NB4 (cell line): ENCODE results near the gene TSEN15.

Experiments used
- POLR2A ChIP-seq: IDR thresholded peaks from 2 replicates; pipeline ENCODE4 v1.6.1; 2011; ENCODE audit warnings: mild to moderate bottlenecking; ENCODE audit not compliant: insufficient read length; ENCODE audit errors: extremely low read depth
- TF ChIP-seq, protein P1 (sequence below): IDR thresholded peaks from one replicate; pipeline ENCODE4 v1.5.1; 2012; ENCODE audit warnings: low read depth, low read length
- TF ChIP-seq, protein P2 (sequence below): IDR thresholded peaks from 2 replicates; pipeline ENCODE4 v1.6.1; 2011; ENCODE audit warnings: low read depth, low read length

GRCh38 chr1:184032306-184032929 lies 19.1 kb upstream of the TSEN15 start:
- TF ChIP-seq, protein P1, sequence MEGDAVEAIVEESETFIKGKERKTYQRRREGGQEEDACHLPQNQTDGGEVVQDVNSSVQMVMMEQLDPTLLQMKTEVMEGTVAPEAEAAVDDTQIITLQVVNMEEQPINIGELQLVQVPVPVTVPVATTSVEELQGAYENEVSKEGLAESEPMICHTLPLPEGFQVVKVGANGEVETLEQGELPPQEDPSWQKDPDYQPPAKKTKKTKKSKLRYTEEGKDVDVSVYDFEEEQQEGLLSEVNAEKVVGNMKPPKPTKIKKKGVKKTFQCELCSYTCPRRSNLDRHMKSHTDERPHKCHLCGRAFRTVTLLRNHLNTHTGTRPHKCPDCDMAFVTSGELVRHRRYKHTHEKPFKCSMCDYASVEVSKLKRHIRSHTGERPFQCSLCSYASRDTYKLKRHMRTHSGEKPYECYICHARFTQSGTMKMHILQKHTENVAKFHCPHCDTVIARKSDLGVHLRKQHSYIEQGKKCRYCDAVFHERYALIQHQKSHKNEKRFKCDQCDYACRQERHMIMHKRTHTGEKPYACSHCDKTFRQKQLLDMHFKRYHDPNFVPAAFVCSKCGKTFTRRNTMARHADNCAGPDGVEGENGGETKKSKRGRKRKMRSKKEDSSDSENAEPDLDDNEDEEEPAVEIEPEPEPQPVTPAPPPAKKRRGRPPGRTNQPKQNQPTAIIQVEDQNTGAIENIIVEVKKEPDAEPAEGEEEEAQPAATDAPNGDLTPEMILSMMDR = no peak
- TF ChIP-seq POLR2A = no peak
- TF ChIP-seq, protein P2, sequence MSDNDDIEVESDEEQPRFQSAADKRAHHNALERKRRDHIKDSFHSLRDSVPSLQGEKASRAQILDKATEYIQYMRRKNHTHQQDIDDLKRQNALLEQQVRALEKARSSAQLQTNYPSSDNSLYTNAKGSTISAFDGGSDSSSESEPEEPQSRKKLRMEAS = no peak
